Keratinocyte (primary cell): ENCODE results near the gene ZBED4. TPM values are rescaled to one million over a fixed set of nuclear protein-coding genes. Genes with fewer than 3 reads are reported as not detected.

Experiments used
- DNase-seq: peaks from one replicate; pipeline ENCODE4 v3.0.0-alpha.2; 2011; ENCODE audit warnings: low read depth, missing footprints, low spot score
- FAIRE-seq: peaks from 2 replicates; lab custom pipeline; 2011; peaks lifted over from hg19 to GRCh38; lab: Jason Lieb, UNC
- H2AFZ ChIP-seq: 2 replicates; pipeline ENCODE4 v1.6.0; 2012; ENCODE audit warnings: low read length, control low read depth, inconsistent platforms; ENCODE audit not compliant: control insufficient read depth
- H3K27ac ChIP-seq: 2 replicates; pipeline ENCODE4 v1.5.1; 2011; ENCODE audit warnings: low read length; ENCODE audit not compliant: control insufficient read depth, insufficient read depth
- H3K27me3 ChIP-seq: 3 replicates; pipeline ENCODE4 v1.6.0; 2011; ENCODE audit warnings: low read length; ENCODE audit not compliant: control insufficient read depth, insufficient read depth; ENCODE audit errors: extremely low read depth
- H3K36me3 ChIP-seq, 2 experiments: 2 replicates in 1 of 2; 3 replicates in 1 of 2; pipeline ENCODE4 v1.5.1; 2011; ENCODE audit warnings: low read length in 2 of 2, mild to moderate bottlenecking in 1 of 2; ENCODE audit not compliant: control insufficient read depth in 2 of 2, insufficient read depth in 2 of 2; ENCODE audit errors: extremely low read depth in 1 of 2
- H3K4me1 ChIP-seq: 3 replicates; pipeline ENCODE4 v1.5.1; 2011; ENCODE audit warnings: low read length; ENCODE audit not compliant: control insufficient read depth, insufficient read depth; ENCODE audit errors: extremely low read depth
- H3K4me2 ChIP-seq: 3 replicates; pipeline ENCODE4 v1.6.0; 2011; ENCODE audit warnings: low read depth, low read length; ENCODE audit not compliant: control insufficient read depth, insufficient read depth; ENCODE audit errors: extremely low read depth
- H3K4me3 ChIP-seq, 3 experiments: fragments of 200-600 bp in 1 of 3; sonication (generic) in 1 of 3; 2 replicates in 2 of 3; 3 replicates in 1 of 3; pipeline ENCODE4 v1.5.1; 2011 to 2016; ENCODE audit warnings: low read length in 3 of 3, mild to moderate bottlenecking in 3 of 3, control low read depth in 2 of 3, inconsistent platforms in 1 of 3, low read depth in 1 of 3, mixed read lengths in 1 of 3, mixed run types in 1 of 3, moderate library complexity in 1 of 3; ENCODE audit not compliant: control insufficient read depth in 2 of 3, insufficient read depth in 2 of 3; ENCODE audit errors: extremely low read depth in 1 of 3
- H3K79me2 ChIP-seq: 2 replicates; pipeline ENCODE4 v1.6.0; 2012; ENCODE audit warnings: low read length; ENCODE audit not compliant: control insufficient read depth, insufficient read depth
- H3K9ac ChIP-seq: 3 replicates; pipeline ENCODE4 v1.6.0; 2011; ENCODE audit warnings: low read length; ENCODE audit not compliant: control insufficient read depth, insufficient read depth; ENCODE audit errors: extremely low read depth
- H3K9me1 ChIP-seq: 3 replicates; pipeline ENCODE4 v1.6.0; 2011; ENCODE audit warnings: low read length; ENCODE audit not compliant: control insufficient read depth, insufficient read depth; ENCODE audit errors: extremely low read depth
- H3K9me3 ChIP-seq: 2 replicates; pipeline ENCODE4 v1.5.1; 2012; ENCODE audit warnings: low read depth, low read length; ENCODE audit not compliant: control insufficient read depth
- H4K20me1 ChIP-seq: 3 replicates; pipeline ENCODE4 v1.6.0; 2011; ENCODE audit warnings: low read length; ENCODE audit not compliant: control insufficient read depth, insufficient read depth; ENCODE audit errors: extremely low read depth
- EZH2 ChIP-seq: IDR thresholded peaks from one replicate; pipeline ENCODE4 v1.6.1; 2012; ENCODE audit warnings: inconsistent platforms, mild to moderate bottlenecking, low read length, moderate library complexity
- dilution Hi-C: fragments of 300-500 bp; cut with MboI; formaldehyde crosslinking; loops from one replicate; pipeline ENCODE4 v1.7.0; 2020; ENCODE audit warnings: low sequenced_read_pairs; ENCODE audit not compliant: extremely low pct_ligation_motif_present
- polyA plus RNA-seq, 5 experiments: library from polyadenylated mRNA; depleted of rRNA in 3 of 5; stranded (reverse) in 3 of 5; stranded (forward) in 1 of 5; unstranded in 1 of 5; fragments of >200 nt; gene quantifications; 1 replicate in 1 of 5; 2 replicates in 3 of 5; 3 replicates in 1 of 5; pipeline versions ENCODE4 v1.2.1 to v1.2.3, GENCODE V29; 2011 to 2012; ENCODE audit warnings: missing spikeins in 2 of 5, low read depth in 1 of 5, low replicate concordance in 1 of 5
- TF ChIP-seq, protein P1 (sequence below), 3 experiments: IDR thresholded peaks in 1 of 3; conservative IDR thresholded peaks in 1 of 3; optimal IDR thresholded peaks in 1 of 3; 2 replicates in 2 of 3; 3 replicates in 1 of 3; pipeline versions ENCODE3 to v1.5.1; 2011; ENCODE audit warnings: low read length in 3 of 3, mild to moderate bottlenecking in 3 of 3, moderate library complexity in 2 of 3, control low read depth in 1 of 3, inconsistent platforms in 1 of 3; ENCODE audit not compliant: insufficient read depth in 2 of 3; ENCODE audit errors: extremely low read depth in 1 of 3

ZBED4 gene
- polyA plus RNA-seq, 1 donor (not counting 4 experiments of a cell fraction or from before 2014, with no cell fraction given): 7.1 TPM

DNA sequence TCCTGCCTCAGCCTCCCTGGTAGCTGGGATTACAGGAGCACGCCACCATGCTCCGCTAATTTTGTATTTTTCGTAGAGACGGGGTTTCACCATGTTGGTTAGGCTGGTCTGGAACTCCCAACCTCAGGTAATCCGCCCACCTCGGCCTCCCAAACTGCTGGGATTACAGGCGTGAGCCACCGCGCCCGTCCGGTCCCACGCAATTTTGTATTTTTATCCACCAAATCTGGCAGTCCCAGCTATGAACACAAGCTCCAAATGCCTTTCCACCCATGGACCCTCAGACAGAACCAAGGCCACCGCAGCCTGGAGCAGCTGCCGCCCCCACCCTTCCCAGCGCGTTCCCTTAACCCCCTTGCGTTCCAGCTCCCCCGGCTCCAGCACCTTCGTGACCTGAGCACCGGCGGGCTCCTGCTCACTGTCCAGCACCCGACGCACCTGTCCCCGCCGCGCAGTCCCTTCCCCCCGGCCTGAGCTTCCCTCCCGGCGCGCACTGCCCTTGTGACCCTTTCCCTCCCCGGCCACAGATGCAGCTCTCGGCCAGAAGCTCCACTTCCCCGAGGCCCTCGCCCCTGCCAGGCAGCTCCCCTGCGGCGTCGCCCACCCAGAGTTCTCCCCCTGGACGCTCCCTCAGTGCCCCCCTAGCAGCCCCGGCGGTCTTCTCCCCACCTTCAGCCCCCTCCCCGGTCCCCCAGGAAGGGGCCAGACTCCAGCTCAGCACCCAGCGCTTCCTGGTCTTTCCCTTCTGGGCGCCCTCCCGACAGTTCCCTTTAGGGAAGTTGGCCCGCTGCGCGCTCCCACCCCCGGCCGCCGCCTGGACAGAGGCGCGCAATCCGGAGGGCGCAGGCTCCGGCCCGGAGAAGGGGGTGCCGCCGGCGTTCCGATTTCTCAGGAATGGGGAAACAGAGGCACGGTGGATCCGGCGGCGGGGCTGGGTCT, 5.6 kb upstream of the ZBED4 start:
- no peaks in the 10 kb centered on the region for H3K9me3 ChIP-seq
- no peak overlapping the region for H3K9ac ChIP-seq
- no peaks in the 10 kb centered on the region for H3K4me1 ChIP-seq
- no peaks in the 10 kb centered on the region for H3K79me2 ChIP-seq
- no peak for FAIRE-seq
- no peaks in the 10 kb centered on the region for H3K9me1 ChIP-seq
- H3K4me2 ChIP-seq: no peak overlapping the region
- no peak overlapping the region for H3K4me3 ChIP-seq
- no peak for DNase-seq
- H3K27ac ChIP-seq: no peak overlapping the region
- H3K36me3 ChIP-seq: no peaks in the 10 kb centered on the region
- dilution Hi-C loops: no loop called here
- TF ChIP-seq, protein P1, sequence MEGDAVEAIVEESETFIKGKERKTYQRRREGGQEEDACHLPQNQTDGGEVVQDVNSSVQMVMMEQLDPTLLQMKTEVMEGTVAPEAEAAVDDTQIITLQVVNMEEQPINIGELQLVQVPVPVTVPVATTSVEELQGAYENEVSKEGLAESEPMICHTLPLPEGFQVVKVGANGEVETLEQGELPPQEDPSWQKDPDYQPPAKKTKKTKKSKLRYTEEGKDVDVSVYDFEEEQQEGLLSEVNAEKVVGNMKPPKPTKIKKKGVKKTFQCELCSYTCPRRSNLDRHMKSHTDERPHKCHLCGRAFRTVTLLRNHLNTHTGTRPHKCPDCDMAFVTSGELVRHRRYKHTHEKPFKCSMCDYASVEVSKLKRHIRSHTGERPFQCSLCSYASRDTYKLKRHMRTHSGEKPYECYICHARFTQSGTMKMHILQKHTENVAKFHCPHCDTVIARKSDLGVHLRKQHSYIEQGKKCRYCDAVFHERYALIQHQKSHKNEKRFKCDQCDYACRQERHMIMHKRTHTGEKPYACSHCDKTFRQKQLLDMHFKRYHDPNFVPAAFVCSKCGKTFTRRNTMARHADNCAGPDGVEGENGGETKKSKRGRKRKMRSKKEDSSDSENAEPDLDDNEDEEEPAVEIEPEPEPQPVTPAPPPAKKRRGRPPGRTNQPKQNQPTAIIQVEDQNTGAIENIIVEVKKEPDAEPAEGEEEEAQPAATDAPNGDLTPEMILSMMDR (optimal IDR thresholded peaks at IDR 0.05 in 1 of 3, IDR thresholded peaks at IDR 0.05 in 1 of 3, conservative IDR thresholded peaks at IDR 0.05 in 1 of 3; ENCODE audit: extremely low read depth in 1 of 3, insufficient read depth in 2 of 3, low read length in 3 of 3): no peak
- TF ChIP-seq EZH2: peak; percentile 56
- peaks cover 2% of the 10 kb centered on the region for H4K20me1 ChIP-seq
- peaks cover 48% of the 10 kb centered on the region for H3K27me3 ChIP-seq
- H2AFZ ChIP-seq: no peak overlapping the region

DNA sequence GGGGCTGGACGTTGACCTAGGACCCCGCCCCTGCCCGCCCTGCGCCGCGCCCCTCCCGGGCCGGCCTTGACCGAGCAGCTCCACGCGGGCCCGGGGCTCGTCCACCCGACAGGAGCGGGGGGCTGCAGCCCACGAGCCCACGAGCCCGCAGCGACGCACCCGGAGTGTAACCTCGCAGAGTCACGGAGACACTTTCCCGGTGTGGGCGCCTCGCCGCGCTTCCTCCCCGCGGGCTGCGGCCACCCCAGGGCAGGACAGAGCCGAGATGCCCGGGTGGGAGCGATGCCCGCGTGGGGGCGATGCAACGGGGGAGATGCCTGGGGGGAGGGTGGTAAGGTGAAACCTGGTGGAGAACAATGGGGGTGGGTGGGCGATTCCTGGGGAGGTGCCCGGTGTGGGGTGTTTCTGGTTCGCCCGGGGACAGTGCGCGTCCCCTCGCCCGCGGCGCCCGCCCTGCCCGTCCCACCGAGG, 4.9 kb upstream of the ZBED4 start:
- DNase-seq (no peak), FAIRE-seq (no peak)
- Histone ChIP-seq H3K79me2 (no peaks in the 10 kb centered on the region), H3K27me3 (peaks cover 48% of the 10 kb centered on the region), H3K4me2 (no peak overlapping the region), H2AFZ (no peak overlapping the region), H4K20me1 (peaks cover 2% of the 10 kb centered on the region), H3K4me1 (no peaks in the 10 kb centered on the region), H3K4me3 (peak overlapping the region in 1 of 3 experiments; percentile 8), H3K9ac (no peak overlapping the region), H3K27ac (no peak overlapping the region), H3K9me1 (no peaks in the 10 kb centered on the region), H3K36me3 (no peaks in the 10 kb centered on the region), H3K9me3 (no peaks in the 10 kb centered on the region)
- TF ChIP-seq, protein P1 (optimal IDR thresholded peaks at IDR 0.05 in 1 of 3, IDR thresholded peaks at IDR 0.05 in 1 of 3, conservative IDR thresholded peaks at IDR 0.05 in 1 of 3; ENCODE audit: extremely low read depth in 1 of 3, insufficient read depth in 2 of 3, low read length in 3 of 3): no peak
- TF ChIP-seq EZH2: peak; percentile 45
- dilution Hi-C loops: no loop called here
